ENCODE results near the gene SAFB. TPM values are rescaled to one million over a fixed set of nuclear protein-coding genes. Genes with fewer than 3 reads are reported as not detected.

The SAFB gene
- total RNA-seq, 2 donors from 2014 or later = 28.6 to 101 TPM

DNA sequence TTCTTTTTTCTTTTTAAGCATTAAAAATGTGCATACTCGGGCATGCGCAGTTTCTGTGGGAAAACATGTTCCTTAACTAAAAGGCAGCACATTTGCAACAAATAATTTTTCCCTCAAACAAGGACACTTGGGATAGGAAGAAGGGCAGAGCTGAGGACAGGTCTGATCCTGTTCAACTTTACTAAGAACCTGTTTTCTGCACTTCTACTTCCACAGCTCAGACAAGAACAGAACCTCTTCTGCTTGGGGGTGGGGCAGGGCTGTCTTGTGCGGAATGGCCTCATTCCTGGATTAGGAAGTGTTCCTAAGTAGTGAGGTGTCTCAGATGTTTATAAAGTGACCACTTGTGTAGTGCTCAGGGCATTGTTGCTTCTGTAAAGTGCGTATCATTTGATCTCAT is 18.3 kb downstream of the SAFB start:
- Histone ChIP-seq H3K36me3 (peaks cover 28% of the 10 kb centered on the region), H3K27ac (no peak overlapping the region), H3K9me3 (no peaks in the 10 kb centered on the region), H3K27me3 (replicated peaks; ENCODE audit: insufficient read depth) (no peaks in the 10 kb centered on the region), H3K4me1 (ENCODE audit: control insufficient read depth in 1 of 2, low read depth in 2 of 2) (no peaks in the 10 kb centered on the region), H3K4me3 (no peak overlapping the region)
- no peak for DNase-seq (ENCODE audit: low spot score)
- no peak for ATAC-seq (ENCODE audit: insufficient number of reproducible peaks, low FRiP score, low read depth)
- TF ChIP-seq, protein P1, sequence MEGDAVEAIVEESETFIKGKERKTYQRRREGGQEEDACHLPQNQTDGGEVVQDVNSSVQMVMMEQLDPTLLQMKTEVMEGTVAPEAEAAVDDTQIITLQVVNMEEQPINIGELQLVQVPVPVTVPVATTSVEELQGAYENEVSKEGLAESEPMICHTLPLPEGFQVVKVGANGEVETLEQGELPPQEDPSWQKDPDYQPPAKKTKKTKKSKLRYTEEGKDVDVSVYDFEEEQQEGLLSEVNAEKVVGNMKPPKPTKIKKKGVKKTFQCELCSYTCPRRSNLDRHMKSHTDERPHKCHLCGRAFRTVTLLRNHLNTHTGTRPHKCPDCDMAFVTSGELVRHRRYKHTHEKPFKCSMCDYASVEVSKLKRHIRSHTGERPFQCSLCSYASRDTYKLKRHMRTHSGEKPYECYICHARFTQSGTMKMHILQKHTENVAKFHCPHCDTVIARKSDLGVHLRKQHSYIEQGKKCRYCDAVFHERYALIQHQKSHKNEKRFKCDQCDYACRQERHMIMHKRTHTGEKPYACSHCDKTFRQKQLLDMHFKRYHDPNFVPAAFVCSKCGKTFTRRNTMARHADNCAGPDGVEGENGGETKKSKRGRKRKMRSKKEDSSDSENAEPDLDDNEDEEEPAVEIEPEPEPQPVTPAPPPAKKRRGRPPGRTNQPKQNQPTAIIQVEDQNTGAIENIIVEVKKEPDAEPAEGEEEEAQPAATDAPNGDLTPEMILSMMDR (IDR thresholded peaks at IDR 0.05) = no peak

DNA sequence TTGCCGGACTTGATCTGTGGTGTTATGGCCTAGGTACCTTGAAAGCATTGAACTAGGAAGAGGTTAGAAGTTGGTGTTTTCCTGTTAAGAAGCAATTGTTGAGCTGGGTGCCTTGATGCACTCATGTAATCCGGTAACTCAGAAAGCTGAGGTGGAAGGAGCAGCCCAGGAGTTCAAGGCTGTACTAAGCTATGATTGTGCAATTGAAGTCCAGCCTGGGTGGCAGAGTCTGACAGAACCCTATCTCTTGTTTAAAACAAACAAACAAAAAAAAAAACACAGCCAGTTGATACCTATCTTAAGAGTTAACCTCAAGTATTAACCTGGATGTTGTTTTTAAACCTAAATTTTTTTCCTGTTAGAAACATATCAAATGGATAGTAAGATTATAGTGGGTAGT is 19.3 kb downstream of the SAFB start:
- Histone ChIP-seq H3K4me3 (no peak overlapping the region), H3K9me3 (no peaks in the 10 kb centered on the region), H3K36me3 (peaks cover 33% of the 10 kb centered on the region), H3K27ac (no peak overlapping the region), H3K4me1 (ENCODE audit: control insufficient read depth in 1 of 2, low read depth in 2 of 2) (no peaks in the 10 kb centered on the region), H3K27me3 (replicated peaks; ENCODE audit: insufficient read depth) (no peaks in the 10 kb centered on the region)
- TF ChIP-seq, protein P1 (IDR thresholded peaks at IDR 0.05) = no peak
- ATAC-seq (ENCODE audit: insufficient number of reproducible peaks, low FRiP score, low read depth) (no peak), DNase-seq (ENCODE audit: low spot score) (no peak)

DNA sequence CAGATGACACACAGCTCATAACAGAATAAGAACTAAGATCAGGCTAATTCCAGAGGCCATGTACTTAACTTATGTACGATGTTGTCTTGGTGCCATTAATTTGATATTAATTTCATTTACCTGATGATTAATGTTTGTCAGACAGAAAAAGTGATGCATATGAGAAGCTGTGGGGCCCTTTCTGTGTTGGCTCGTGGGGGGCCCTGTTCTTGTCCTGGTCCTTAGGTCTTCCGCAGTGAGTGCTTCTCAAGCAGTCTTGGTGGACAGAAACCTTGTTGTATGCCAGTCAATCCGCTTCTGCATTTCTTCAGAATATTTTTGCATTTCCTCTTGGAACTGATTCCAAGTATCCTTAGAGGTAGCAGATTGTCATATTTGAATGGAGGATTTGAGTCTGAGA is 20.2 kb downstream of the SAFB start:
- Histone ChIP-seq H3K36me3 (peaks cover 34% of the 10 kb centered on the region), H3K27ac (no peak overlapping the region), H3K4me1 (ENCODE audit: control insufficient read depth in 1 of 2, low read depth in 2 of 2) (no peaks in the 10 kb centered on the region), H3K9me3 (no peaks in the 10 kb centered on the region), H3K4me3 (no peak overlapping the region), H3K27me3 (replicated peaks; ENCODE audit: insufficient read depth) (no peaks in the 10 kb centered on the region)
- TF ChIP-seq, protein P1 (IDR thresholded peaks at IDR 0.05) = no peak
- DNase-seq (ENCODE audit: low spot score) (no peak), ATAC-seq (ENCODE audit: insufficient number of reproducible peaks, low FRiP score, low read depth) (no peak)

DNA sequence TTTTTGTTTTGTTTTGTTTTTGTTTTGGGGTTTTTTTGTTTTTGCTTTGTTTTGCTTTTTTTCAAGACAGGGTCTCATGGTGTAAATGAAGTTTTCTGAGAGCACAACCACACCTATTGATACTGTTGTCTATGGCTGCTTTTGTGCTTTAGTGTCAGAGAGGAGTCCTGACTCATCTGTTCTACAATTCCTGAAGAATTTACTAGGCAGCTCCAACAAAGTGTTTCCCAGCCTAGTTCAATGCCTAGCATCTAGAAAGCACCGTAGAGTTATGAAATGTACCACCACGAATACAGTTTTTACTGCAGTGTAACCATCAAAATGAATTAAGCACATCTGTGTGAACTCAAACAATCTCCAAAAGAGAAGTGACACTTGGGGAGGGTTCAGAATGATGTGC is 21.2 kb downstream of the SAFB start:
- no peak overlapping the region for H3K27ac ChIP-seq
- H3K4me1 ChIP-seq (ENCODE audit: control insufficient read depth in 1 of 2, low read depth in 2 of 2) = no peaks in the 10 kb centered on the region
- TF ChIP-seq, protein P1 (IDR thresholded peaks at IDR 0.05) = no peak
- peaks cover 39% of the 10 kb centered on the region for H3K36me3 ChIP-seq
- no peaks in the 10 kb centered on the region for H3K27me3 ChIP-seq (replicated peaks; ENCODE audit: insufficient read depth)
- no peaks in the 10 kb centered on the region for H3K9me3 ChIP-seq
- no peak for ATAC-seq (ENCODE audit: insufficient number of reproducible peaks, low FRiP score, low read depth)
- H3K4me3 ChIP-seq = no peak overlapping the region
- DNase-seq (ENCODE audit: low spot score) = no peak

GRCh38 chr19:5645409-5645808 is 22.5 kb downstream of the SAFB start:
- Histone ChIP-seq H3K9me3 (no peaks in the 10 kb centered on the region), H3K4me1 (ENCODE audit: control insufficient read depth in 1 of 2, low read depth in 2 of 2) (no peaks in the 10 kb centered on the region), H3K36me3 (peaks cover 46% of the 10 kb centered on the region), H3K27me3 (replicated peaks; ENCODE audit: insufficient read depth) (no peaks in the 10 kb centered on the region), H3K27ac (no peak overlapping the region), H3K4me3 (no peak overlapping the region)
- DNase-seq (ENCODE audit: low spot score) (no peak), ATAC-seq (ENCODE audit: insufficient number of reproducible peaks, low FRiP score, low read depth) (no peak)
- TF ChIP-seq, protein P1 (IDR thresholded peaks at IDR 0.05) = no peak
